ENCODE measurements around the gene PSMG2.

DNA sequence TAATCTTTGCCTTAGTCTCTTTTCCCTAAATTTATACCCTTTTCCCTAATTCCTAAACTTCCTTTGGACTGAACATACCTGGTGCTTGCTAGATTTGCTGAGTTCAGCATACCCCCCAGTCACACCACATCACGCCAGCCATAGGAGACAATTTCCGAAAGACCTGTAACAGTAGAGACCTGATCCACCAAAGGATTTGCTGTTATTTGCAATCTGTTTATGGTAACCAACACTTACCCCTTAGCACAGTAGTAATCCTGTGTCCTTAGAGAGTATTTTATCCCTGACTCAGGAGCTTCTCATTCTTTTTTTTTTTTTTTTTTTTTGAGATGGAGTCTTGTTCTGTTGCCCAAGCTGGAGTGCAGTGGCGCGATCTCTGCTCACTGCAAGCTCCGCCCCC, 8.6 kb downstream of the PSMG2 start:
- TF ChIP-seq, protein P1, sequence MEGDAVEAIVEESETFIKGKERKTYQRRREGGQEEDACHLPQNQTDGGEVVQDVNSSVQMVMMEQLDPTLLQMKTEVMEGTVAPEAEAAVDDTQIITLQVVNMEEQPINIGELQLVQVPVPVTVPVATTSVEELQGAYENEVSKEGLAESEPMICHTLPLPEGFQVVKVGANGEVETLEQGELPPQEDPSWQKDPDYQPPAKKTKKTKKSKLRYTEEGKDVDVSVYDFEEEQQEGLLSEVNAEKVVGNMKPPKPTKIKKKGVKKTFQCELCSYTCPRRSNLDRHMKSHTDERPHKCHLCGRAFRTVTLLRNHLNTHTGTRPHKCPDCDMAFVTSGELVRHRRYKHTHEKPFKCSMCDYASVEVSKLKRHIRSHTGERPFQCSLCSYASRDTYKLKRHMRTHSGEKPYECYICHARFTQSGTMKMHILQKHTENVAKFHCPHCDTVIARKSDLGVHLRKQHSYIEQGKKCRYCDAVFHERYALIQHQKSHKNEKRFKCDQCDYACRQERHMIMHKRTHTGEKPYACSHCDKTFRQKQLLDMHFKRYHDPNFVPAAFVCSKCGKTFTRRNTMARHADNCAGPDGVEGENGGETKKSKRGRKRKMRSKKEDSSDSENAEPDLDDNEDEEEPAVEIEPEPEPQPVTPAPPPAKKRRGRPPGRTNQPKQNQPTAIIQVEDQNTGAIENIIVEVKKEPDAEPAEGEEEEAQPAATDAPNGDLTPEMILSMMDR (CRISPR knock-in tag; IDR thresholded peaks at IDR 0.05) = no peak
- TF ChIP-seq KAT7 (CRISPR knock-in tag; IDR thresholded peaks at IDR 0.05; ENCODE audit: borderline replicate concordance) (no peak), ZNF292 (CRISPR knock-in tag; IDR thresholded peaks at IDR 0.05; ENCODE audit: borderline replicate concordance, low read depth) (no peak), CHD4 (IDR thresholded peaks at IDR 0.05; ENCODE audit: borderline replicate concordance, low read length) (no peak), HMG20B (CRISPR knock-in tag; conservative IDR thresholded peaks at IDR 0.05) (no peak), SAFB2 (CRISPR knock-in tag; IDR thresholded peaks at IDR 0.05; ENCODE audit: borderline replicate concordance, low read depth) (no peak), HNF4G (IDR thresholded peaks at IDR 0.05; ENCODE audit: borderline replicate concordance, low read depth, low read length) (no peak), HNF4G (CRISPR knock-in tag; IDR thresholded peaks at IDR 0.05; ENCODE audit: borderline replicate concordance, low read depth) (no peak), ZNF432 (CRISPR knock-in tag; IDR thresholded peaks at IDR 0.05; ENCODE audit: borderline replicate concordance) (no peak), SP1 (IDR thresholded peaks at IDR 0.05) (no peak), SP1 (CRISPR knock-in tag; IDR thresholded peaks at IDR 0.05) (no peak)
- TF ChIP-seq, protein P2, sequence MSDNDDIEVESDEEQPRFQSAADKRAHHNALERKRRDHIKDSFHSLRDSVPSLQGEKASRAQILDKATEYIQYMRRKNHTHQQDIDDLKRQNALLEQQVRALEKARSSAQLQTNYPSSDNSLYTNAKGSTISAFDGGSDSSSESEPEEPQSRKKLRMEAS (IDR thresholded peaks at IDR 0.05) = no peak
- TF ChIP-seq, protein P3, sequence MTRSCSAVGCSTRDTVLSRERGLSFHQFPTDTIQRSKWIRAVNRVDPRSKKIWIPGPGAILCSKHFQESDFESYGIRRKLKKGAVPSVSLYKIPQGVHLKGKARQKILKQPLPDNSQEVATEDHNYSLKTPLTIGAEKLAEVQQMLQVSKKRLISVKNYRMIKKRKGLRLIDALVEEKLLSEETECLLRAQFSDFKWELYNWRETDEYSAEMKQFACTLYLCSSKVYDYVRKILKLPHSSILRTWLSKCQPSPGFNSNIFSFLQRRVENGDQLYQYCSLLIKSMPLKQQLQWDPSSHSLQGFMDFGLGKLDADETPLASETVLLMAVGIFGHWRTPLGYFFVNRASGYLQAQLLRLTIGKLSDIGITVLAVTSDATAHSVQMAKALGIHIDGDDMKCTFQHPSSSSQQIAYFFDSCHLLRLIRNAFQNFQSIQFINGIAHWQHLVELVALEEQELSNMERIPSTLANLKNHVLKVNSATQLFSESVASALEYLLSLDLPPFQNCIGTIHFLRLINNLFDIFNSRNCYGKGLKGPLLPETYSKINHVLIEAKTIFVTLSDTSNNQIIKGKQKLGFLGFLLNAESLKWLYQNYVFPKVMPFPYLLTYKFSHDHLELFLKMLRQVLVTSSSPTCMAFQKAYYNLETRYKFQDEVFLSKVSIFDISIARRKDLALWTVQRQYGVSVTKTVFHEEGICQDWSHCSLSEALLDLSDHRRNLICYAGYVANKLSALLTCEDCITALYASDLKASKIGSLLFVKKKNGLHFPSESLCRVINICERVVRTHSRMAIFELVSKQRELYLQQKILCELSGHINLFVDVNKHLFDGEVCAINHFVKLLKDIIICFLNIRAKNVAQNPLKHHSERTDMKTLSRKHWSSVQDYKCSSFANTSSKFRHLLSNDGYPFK (CRISPR knock-in tag; IDR thresholded peaks at IDR 0.05; ENCODE audit: borderline replicate concordance) = no peak
- TF ChIP-seq, protein P4, sequence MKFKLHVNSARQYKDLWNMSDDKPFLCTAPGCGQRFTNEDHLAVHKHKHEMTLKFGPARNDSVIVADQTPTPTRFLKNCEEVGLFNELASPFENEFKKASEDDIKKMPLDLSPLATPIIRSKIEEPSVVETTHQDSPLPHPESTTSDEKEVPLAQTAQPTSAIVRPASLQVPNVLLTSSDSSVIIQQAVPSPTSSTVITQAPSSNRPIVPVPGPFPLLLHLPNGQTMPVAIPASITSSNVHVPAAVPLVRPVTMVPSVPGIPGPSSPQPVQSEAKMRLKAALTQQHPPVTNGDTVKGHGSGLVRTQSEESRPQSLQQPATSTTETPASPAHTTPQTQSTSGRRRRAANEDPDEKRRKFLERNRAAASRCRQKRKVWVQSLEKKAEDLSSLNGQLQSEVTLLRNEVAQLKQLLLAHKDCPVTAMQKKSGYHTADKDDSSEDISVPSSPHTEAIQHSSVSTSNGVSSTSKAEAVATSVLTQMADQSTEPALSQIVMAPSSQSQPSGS (CRISPR knock-in tag; IDR thresholded peaks at IDR 0.05) = no peak
- TF ChIP-seq, protein P5, sequence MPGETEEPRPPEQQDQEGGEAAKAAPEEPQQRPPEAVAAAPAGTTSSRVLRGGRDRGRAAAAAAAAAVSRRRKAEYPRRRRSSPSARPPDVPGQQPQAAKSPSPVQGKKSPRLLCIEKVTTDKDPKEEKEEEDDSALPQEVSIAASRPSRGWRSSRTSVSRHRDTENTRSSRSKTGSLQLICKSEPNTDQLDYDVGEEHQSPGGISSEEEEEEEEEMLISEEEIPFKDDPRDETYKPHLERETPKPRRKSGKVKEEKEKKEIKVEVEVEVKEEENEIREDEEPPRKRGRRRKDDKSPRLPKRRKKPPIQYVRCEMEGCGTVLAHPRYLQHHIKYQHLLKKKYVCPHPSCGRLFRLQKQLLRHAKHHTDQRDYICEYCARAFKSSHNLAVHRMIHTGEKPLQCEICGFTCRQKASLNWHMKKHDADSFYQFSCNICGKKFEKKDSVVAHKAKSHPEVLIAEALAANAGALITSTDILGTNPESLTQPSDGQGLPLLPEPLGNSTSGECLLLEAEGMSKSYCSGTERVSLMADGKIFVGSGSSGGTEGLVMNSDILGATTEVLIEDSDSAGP (CRISPR knock-in tag; IDR thresholded peaks at IDR 0.05; ENCODE audit: borderline replicate concordance) = no peak

Measured in HepG2 (cell line).